ENCODE data around the gene CDKL1.

The CDKL1 gene

GRCh38 chr14:50407111-50407812 is 10.6 kb upstream of the CDKL1 start:
- TF ChIP-seq CTCF (IDR thresholded peaks at IDR 0.05; ENCODE audit: poor library complexity, severe bottlenecking), result no peak
- no peak overlapping the region for H3K4me3 ChIP-seq (ENCODE audit: severe bottlenecking)
- H3K9me3 ChIP-seq (ENCODE audit: severe bottlenecking), result no peaks in the 10 kb centered on the region
- no peaks in the 10 kb centered on the region for H3K4me1 ChIP-seq (ENCODE audit: insufficient read depth, poor library complexity, severe bottlenecking)
- no peaks in the 10 kb centered on the region for H3K36me3 ChIP-seq (ENCODE audit: low read depth)
- no peak overlapping the region for H3K27ac ChIP-seq (ENCODE audit: poor library complexity, severe bottlenecking)
- no peaks in the 10 kb centered on the region for H3K27me3 ChIP-seq (ENCODE audit: insufficient read depth, poor library complexity, severe bottlenecking)
- DNase-seq (ENCODE audit: low spot score), result no peak
- ATAC-seq (ENCODE audit: low read depth), result no peak

- Histone ChIP-seq H3K4me1 (ENCODE audit: insufficient read depth, poor library complexity, severe bottlenecking) (no peaks in the 10 kb centered on the region), H3K27me3 (ENCODE audit: insufficient read depth, poor library complexity, severe bottlenecking) (no peaks in the 10 kb centered on the region), H3K36me3 (ENCODE audit: low read depth) (no peaks in the 10 kb centered on the region), H3K9me3 (ENCODE audit: severe bottlenecking) (no peaks in the 10 kb centered on the region), H3K27ac (ENCODE audit: poor library complexity, severe bottlenecking) (no peak overlapping the region), H3K4me3 (ENCODE audit: severe bottlenecking) (no peak overlapping the region)
- no peak for TF ChIP-seq CTCF (IDR thresholded peaks at IDR 0.05; ENCODE audit: poor library complexity, severe bottlenecking)
- DNase-seq (ENCODE audit: low spot score), result no peak
- ATAC-seq (ENCODE audit: low read depth), result no peak
These were observed 6.7 kb upstream of the CDKL1 start for GRCh38 chr14:50403419-50403818.

GRCh38 chr14:50402965-50403364 is 6.3 kb upstream of the CDKL1 start:
- no peaks in the 10 kb centered on the region for H3K27me3 ChIP-seq (ENCODE audit: insufficient read depth, poor library complexity, severe bottlenecking)
- ATAC-seq (ENCODE audit: low read depth) (no peak), DNase-seq (ENCODE audit: low spot score) (no peak)
- H3K9me3 ChIP-seq (ENCODE audit: severe bottlenecking), result no peaks in the 10 kb centered on the region
- H3K4me1 ChIP-seq (ENCODE audit: insufficient read depth, poor library complexity, severe bottlenecking), result no peaks in the 10 kb centered on the region
- TF ChIP-seq CTCF (IDR thresholded peaks at IDR 0.05; ENCODE audit: poor library complexity, severe bottlenecking), result no peak
- no peak overlapping the region for H3K27ac ChIP-seq (ENCODE audit: poor library complexity, severe bottlenecking)
- no peaks in the 10 kb centered on the region for H3K36me3 ChIP-seq (ENCODE audit: low read depth)
- no peak overlapping the region for H3K4me3 ChIP-seq (ENCODE audit: severe bottlenecking)

- Histone ChIP-seq H3K36me3 (ENCODE audit: low read depth) (no peaks in the 10 kb centered on the region), H3K4me3 (ENCODE audit: severe bottlenecking) (no peak overlapping the region), H3K4me1 (ENCODE audit: insufficient read depth, poor library complexity, severe bottlenecking) (peaks cover 7% of the 10 kb centered on the region), H3K27ac (ENCODE audit: poor library complexity, severe bottlenecking) (no peak overlapping the region), H3K27me3 (ENCODE audit: insufficient read depth, poor library complexity, severe bottlenecking) (no peaks in the 10 kb centered on the region), H3K9me3 (ENCODE audit: severe bottlenecking) (no peaks in the 10 kb centered on the region)
- TF ChIP-seq CTCF (IDR thresholded peaks at IDR 0.05; ENCODE audit: poor library complexity, severe bottlenecking), result no peak
- ATAC-seq (ENCODE audit: low read depth), result no peak
- no peak for DNase-seq (ENCODE audit: low spot score)
These were observed 3.8 kb upstream of the CDKL1 start for GRCh38 chr14:50400461-50400860.

GRCh38 chr14:50399251-50400032 is 2.8 kb upstream of the CDKL1 start:
- ATAC-seq (ENCODE audit: low read depth) (no peak), DNase-seq (ENCODE audit: low spot score) (no peak)
- Histone ChIP-seq H3K27me3 (ENCODE audit: insufficient read depth, poor library complexity, severe bottlenecking) (no peaks in the 10 kb centered on the region), H3K9me3 (ENCODE audit: severe bottlenecking) (no peaks in the 10 kb centered on the region), H3K27ac (ENCODE audit: poor library complexity, severe bottlenecking) (no peak overlapping the region), H3K4me1 (ENCODE audit: insufficient read depth, poor library complexity, severe bottlenecking) (peaks cover 7% of the 10 kb centered on the region), H3K36me3 (ENCODE audit: low read depth) (no peaks in the 10 kb centered on the region), H3K4me3 (ENCODE audit: severe bottlenecking) (no peak overlapping the region)
- no peak for TF ChIP-seq CTCF (IDR thresholded peaks at IDR 0.05; ENCODE audit: poor library complexity, severe bottlenecking)
